GM18870 (cell line): Measurements from ENCODE around the gene CDH2.

Experiments used
- ATAC-seq: cut with Tn5 transposase; IDR thresholded peaks from one replicate; pipeline ENCODE4 v1.9.1; 2021; ENCODE audit warnings: moderate library complexity; ENCODE audit not compliant: unreplicated experiment

CDH2 gene

DNA sequence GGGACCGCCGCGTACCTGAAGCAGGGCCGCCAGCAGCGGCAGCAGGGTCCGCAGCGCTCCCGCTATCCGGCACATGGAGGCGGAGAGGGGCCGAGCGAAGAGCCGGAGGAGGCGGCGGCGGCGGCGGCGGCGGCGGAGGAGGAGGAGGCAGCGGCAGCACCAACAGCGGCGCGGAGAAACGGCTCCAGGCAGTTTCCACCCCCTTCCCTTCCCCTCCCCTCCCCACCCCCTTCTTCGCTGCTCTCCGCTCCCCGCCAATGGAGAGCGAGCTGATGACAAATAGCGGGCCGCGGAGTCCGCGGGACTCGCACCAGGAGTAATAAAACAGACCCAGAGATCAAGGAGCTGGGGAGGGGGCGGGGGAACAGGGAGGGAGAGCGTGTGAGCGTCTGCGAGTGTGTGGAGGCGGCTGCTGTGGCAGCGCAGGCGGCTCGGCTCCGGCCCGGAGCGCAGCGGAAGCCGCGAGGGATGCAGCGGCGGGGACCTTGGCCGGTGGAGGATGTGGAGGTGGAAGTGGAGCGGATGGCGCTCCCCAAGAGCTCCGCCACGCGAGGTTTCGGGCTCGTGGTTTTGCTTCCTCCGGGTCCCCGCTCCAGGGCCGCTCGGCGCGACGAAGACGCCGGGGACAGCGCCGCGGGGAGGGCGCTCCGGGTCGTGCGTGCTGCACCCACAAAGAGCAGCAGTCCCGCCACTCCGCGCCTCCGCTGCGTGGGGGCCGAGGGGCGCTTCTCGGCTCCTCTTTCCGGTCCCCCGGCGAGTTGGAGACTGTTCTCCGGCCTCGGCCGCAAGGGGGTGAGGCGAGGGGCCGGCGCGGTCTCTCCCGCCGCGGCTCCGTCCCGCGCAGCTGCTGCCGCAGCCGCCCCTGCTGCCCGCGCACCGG is at the start of gene CDH2:
TSS of gene CDH2 (minus strand) at position 183 of the 880 bp plus-strand sequence. CDS start at position 75, 108 bp downstream.
- ATAC-seq = no peak

DNA sequence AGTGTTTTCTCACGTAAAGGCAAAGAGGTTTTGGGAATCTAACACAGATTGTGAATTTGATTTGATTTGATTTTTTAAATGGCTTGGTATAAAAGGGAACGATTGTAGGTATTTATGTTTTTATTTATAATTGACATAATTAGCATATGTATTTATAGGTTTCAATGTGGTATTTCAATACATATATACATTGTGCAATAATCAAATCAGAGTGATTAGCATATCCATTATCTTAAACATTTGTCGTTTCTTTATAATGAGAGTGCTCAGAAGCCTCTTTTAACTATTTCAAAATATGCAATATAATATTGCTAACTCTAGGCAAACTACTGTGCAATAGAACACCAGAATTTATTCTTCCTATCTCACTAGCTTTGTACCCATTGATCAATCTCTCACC is 35.1 kb upstream of the CDH2 start:
- no peak for ATAC-seq

GRCh38 chr18:28208712-28209265 is 31.9 kb upstream of the CDH2 start:
- no peak for ATAC-seq

DNA sequence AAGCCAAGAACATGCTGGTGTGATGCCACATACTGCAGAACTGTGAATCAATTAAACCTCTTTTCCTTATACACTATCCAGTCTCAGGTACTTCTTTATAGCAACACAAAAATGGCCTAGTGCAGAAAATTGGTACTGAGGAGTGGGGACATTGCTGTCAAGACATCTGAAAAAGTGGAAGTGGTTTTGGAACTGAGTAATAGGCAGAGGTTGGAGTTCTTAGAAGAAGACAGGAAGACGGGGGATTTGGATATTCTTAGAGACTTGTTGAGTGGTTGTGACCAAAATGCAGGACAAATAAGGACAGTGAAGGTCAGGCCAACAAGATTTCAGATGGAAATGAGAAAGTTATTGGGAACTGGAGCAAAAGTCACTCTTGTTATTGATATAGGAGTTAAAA is 31.3 kb upstream of the CDH2 start:
- no peak for ATAC-seq

DNA sequence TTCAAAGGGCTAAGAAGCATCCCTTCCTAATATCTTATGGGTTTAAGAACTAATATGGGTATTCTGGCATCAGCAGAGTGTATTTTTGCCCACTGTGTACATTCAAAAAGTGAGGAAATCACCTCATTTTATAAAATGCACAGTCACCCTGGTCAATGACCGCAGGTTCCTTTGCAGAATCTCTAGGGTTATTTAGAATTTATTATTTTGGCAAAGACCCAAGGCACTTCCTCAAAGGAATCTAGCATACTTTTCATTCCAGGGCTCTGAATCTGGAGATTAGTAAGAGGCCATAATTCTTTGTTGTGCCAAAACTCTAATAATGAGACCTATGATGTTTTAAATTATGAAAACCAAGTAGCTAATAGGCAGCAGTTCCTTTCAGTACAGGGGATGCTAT is 27.2 kb upstream of the CDH2 start:
- ATAC-seq = no peak

GRCh38 chr18:28201056-28201455 is 24.1 kb upstream of the CDH2 start:
- no peak for ATAC-seq

DNA sequence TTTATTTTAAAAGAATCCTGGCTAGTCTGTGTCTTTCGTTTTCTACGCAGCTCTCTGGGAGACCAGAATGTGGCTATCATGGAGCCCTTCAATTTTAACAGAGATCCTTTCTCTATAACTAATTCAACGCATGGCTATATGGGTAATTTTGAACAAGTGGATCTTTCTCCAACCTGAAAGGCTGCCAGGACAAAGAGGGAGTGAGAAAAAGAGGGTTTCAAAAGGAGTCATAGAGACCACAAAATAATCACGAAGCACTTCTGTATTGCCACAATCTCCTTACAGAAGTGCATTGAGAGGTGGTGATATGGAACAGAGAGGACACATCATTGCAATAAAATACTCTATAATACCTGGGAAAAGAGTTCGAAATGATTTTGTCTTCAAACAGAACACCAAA is 21.7 kb upstream of the CDH2 start:
- ATAC-seq = no peak

DNA sequence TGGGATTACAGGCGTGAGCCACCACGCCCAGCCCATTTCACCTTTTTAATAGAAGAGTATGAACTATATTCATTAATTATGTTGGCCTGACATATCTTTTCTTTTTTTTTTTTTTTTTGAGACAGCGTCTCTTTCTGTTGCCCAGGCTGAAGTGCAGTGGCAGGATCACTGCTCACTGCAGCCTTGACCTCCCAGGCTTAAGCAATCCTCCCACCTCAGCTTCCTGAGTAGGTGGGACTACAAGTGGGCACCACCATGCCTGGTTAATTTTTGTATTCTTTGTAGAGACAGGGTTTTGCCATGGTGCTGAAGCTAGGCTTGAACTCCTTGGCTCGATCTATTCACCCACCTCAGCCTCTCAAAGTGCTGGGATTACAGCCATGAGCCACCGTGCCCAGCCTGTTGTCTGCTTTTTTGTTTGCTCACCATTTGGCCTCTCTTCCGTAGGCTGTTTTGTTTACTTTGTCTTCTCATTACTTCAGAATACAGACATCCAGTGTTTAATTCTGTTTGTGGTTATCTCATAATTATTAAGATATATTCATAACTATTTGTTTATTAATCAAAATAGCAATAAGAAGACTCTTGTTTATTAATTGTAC is 16.3 kb upstream of the CDH2 start:
- no peak for ATAC-seq

GRCh38 chr18:28189400-28190239 is 12.7 kb upstream of the CDH2 start:
- ATAC-seq = peak; percentile 81

DNA sequence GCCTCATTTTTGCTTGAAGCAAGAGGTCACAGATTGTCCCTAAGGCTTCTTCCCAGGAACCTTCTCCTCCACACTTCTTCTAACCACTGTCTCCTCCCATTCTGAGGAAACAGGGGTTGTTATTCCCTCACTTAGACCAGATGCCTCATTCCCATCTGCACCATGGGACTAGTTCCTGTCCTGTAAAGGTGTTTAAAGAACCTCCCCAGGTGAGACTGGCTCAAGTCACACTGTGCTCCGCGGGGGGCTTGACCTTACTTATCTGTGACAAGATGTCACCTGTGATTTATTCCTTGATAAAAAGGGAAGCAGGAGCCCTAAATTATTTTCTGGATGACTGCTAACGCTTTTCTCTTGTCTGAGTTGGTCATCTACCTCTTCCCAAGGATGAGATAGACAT is 8.2 kb upstream of the CDH2 start:
- ATAC-seq = no peak

GRCh38 chr18:28183418-28184078 is 6.6 kb upstream of the CDH2 start:
- ATAC-seq = no peak

DNA sequence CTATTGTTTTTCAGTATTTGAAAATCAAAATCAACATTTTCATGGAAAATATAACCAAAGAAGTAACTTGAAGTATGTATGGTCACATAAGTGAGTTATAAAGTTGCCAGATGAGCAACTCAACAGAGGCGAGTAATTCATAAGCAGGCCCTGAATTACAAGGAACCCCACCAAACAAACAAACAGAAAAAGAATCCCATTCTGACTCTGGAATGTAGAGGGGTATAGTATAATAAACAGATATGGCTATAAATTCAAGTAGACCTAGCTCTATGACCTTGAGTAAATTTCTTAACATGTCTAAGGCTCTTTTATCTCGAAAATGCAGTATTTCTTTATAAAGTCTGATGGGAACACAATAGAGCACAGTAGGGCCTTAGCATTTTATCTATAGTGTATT is 4.7 kb upstream of the CDH2 start:
- no peak for ATAC-seq

DNA sequence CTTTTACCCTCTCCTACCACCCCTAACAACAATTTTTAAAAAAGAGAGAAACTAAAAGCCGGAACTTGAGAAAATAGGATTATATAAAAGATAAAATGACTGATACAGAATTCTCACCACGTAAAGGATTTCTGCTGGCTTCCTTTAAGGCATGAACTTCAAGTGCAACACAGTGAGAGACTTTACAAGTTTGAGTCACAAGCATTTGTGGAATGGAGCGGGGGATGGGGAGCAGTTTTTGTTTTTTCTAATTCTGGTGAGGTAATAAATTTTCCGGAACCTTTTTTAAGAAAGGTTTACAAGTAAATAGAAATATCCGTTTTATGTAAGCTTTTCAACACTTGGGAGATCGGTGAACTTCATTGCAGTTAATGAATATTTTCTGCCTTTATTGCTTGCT is 1.8 kb upstream of the CDH2 start:
- no peak for ATAC-seq

DNA sequence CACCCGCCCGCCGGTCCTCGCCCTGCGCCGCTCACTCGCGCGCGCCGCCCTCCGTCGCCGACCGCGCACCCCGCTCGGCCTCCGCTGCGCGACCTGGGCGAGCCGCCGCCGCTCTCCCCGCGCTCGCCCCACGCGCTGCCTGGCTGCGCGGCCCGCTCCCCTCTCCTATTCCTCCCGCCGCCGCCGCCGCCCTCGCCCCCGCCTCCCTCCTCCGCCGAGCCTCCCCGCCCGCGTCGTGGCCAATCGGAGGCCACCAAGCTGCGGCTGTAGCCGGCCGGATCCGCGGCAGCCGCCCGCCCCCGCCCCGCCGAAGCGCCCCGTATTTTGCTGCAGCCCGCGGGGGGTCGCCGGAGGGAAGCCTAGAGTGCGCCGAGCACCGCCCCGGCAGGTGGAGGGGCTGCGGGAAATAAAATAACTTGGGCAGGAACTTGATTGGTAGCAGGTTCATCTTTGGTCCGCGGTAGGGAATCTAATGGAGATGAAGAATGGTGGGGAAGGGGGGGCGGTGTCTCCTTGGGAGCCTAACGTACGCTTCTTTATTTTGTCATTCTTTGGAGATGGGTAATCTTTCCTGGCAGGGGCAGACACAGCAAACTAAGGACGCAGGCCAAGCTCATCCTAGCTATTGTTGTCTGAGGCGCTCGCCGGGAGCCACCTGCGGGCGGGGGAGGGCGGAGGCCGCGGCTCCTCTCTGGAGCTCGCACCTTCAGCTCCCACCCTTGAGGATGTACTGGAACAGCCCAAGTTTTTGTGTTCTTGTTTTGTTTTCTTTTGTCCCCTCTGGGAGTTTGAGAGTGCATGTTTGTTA is 1.1 kb upstream of the CDH2 start:
- ATAC-seq = no peak

- ATAC-seq = no peak
Observed at GRCh38 chr18:28176698-28176947, 307 bp downstream of the CDH2 start.

- ATAC-seq = no peak
Observed at GRCh38 chr18:28175930-28176697, 816 bp downstream of the CDH2 start.

DNA sequence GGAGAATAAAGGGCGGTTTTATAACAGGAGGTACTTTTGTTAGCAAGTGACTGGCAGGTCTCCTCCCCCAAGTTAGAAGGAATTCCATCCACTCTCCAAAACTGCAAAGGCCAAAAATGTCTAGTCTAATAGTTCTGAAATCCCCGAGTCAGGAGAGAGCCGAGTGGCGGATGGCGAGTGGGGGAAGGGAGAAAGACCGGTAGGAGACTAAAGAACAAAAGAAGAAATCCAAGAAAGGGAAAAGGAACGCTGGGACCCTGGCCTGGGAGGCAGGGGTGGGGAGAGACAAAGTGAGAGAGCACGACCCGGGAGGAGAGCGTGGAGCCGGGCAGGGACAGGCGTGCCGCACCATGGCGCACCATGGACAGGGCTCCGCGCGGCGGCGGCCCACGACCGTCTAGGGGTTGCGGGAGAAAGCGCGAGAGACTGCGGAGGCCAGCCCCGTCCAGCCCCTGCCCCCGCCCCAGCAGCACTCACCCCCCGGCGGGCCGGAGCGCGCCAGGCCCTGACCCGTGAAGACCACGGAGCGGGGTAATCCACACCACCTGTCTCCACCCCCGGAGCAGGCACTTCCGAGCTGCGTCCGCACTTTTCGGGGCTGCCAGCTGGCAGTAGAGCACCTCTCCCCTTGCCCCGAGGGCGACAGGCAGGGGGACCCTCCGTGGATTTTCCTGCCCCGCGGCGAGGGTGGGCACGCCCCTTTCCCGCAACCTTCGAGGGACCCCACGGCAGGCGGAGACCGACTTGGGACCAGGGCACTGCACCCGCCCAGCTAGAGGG is 1.6 kb downstream of the CDH2 start:
- no peak for ATAC-seq

- ATAC-seq = no peak
Observed at GRCh38 chr18:28174181-28174905, 2.6 kb downstream of the CDH2 start.
